Aorta (tissue), 5 donors: ENCODE data around the gene NOTCH2. TPM values are rescaled to one million over a fixed set of nuclear protein-coding genes. Genes with fewer than 3 reads are reported as not detected.

Experiments used
- ATAC-seq: fragments of 200-7000 bp; cut with Tn5 transposase; one replicate; pipeline ENCODE4 v1.9.1; 2022; ENCODE audit warnings: moderate library complexity; ENCODE audit not compliant: low FRiP score
- DNase-seq, 2 donors: peaks; one replicate each; pipeline ENCODE4 v3.0.0-alpha.2; 2020
- H3K27ac ChIP-seq, 2 donors: one replicate each; pipeline ENCODE4 v1.5.1; 2013; ENCODE audit warnings: low read length in 2 of 2, mild to moderate bottlenecking in 2 of 2, moderate library complexity in 2 of 2, control low read depth in 1 of 2, inconsistent platforms in 1 of 2, low read depth in 1 of 2
- H3K27me3 ChIP-seq, 2 donors: one replicate each; pipeline ENCODE4 v1.6.1; 2013; ENCODE audit warnings: control low read depth in 1 of 2, low read length in 1 of 2, mild to moderate bottlenecking in 1 of 2, moderate library complexity in 1 of 2; ENCODE audit not compliant: insufficient read depth in 2 of 2, control insufficient read depth in 1 of 2
- H3K36me3 ChIP-seq, 2 donors: one replicate each; pipeline ENCODE4 v1.6.1; 2013; ENCODE audit warnings: control low read depth in 1 of 2, low read length in 1 of 2, mild to moderate bottlenecking in 1 of 2; ENCODE audit not compliant: insufficient read depth in 2 of 2, control insufficient read depth in 1 of 2
- H3K4me1 ChIP-seq, 2 donors: one replicate each; pipeline ENCODE4 v1.6.1; 2013; ENCODE audit warnings: low read length in 2 of 2, control low read depth in 1 of 2, mild to moderate bottlenecking in 1 of 2, moderate library complexity in 1 of 2; ENCODE audit not compliant: insufficient read depth in 2 of 2, control insufficient read depth in 1 of 2
- H3K4me3 ChIP-seq, 2 donors: one replicate each; pipeline ENCODE4 v1.5.1; 2013; ENCODE audit warnings: low read length in 2 of 2, control low read depth in 1 of 2, mild to moderate bottlenecking in 1 of 2
- H3K9me3 ChIP-seq: one replicate; pipeline ENCODE4 v1.6.1; 2013; ENCODE audit warnings: mild to moderate bottlenecking, low read length; ENCODE audit not compliant: control insufficient read depth
- WGBS, 2 donors: extraction: QIAGEN DNeasy Blood & Tissue Kit; methylation state at CpG; one replicate each; pipeline ENCODE4 v1.1.7; 2013; 5-methylcytosine and 5-hydroxymethylcytosine counted together
- intact Hi-C, 2 donors: fragments of 100-400 bp; cut with DNase I; formaldehyde crosslinking; loops; one replicate each; pipeline versions ENCODE4 v1.14.2 to v1.15.0; 2022
- polyA plus RNA-seq, 2 donors: library from polyadenylated mRNA; stranded (reverse); fragments of 200-250 nt; gene quantifications; one replicate each; pipeline ENCODE4 v1.2.3, GENCODE V29; 2013
- total RNA-seq, 2 donors: library from RNA; stranded (reverse); fragmentation: NEBNext Ultra II Directional; extraction: Animal tissue kit (Norgen Biotek cat#: 25700); gene quantifications; one replicate each; pipeline ENCODE4 v1.2.1, GENCODE V29; 2021
- donor health status: healthy with polysubstance abuse.
- donor health status: Bipolar disorder and iron deficiency.
- donor health status: DM: no; HTN: no; CAD: no.
- donor health status: DM: no; HTN: no; CAD: no.
- donor health status: DM: yes; HTN: yes; CAD: no.

NOTCH2 gene
- total and polyA plus RNA-seq, 4 donors, result 6.8 to 216 (median 110) TPM

- DNase-seq, result no peak
- H3K9me3 ChIP-seq, result no peaks in the 10 kb centered on the region
- no peak overlapping the region for H3K4me3 ChIP-seq
- intact Hi-C loops, result no loop called here
- H3K27me3 ChIP-seq, result no peaks in the 10 kb centered on the region
- peaks cover 22 to 43% of the 10 kb centered on the region in 2 donors for H3K36me3 ChIP-seq
- ATAC-seq, result no peak
- 86 to 87% methylated on average over 5 of the region's 5 CpGs for WGBS, 2 donors
- no peak overlapping the region for H3K27ac ChIP-seq
- no peaks in the 10 kb centered on the region for H3K4me1 ChIP-seq
Observed at GRCh38 chr1:119917304-119918055, 152.0 kb downstream of the NOTCH2 start.

GRCh38 chr1:119915517-119915916 is 153.9 kb downstream of the NOTCH2 start:
- intact Hi-C loops, result no loop called here
- H3K27ac ChIP-seq, result no peak overlapping the region
- no peaks in the 10 kb centered on the region for H3K27me3 ChIP-seq
- DNase-seq (no peak), ATAC-seq (no peak)
- 92 to 95% methylated on average over 6 of the region's 6 CpGs for WGBS, 2 donors
- no peaks in the 10 kb centered on the region for H3K4me1 ChIP-seq
- H3K36me3 ChIP-seq, result peaks cover 19 to 34% of the 10 kb centered on the region in 2 donors
- H3K9me3 ChIP-seq, result no peaks in the 10 kb centered on the region
- H3K4me3 ChIP-seq, result no peak overlapping the region

GRCh38 chr1:119914071-119914470 is 155.4 kb downstream of the NOTCH2 start:
- intact Hi-C loops, result no loop called here
- Histone ChIP-seq H3K9me3 (no peaks in the 10 kb centered on the region), H3K36me3 (peaks cover 19 to 27% of the 10 kb centered on the region in 2 donors), H3K4me3 (no peak overlapping the region), H3K4me1 (no peaks in the 10 kb centered on the region), H3K27ac (no peak overlapping the region), H3K27me3 (no peaks in the 10 kb centered on the region)
- ATAC-seq (no peak), DNase-seq (no peak)
- WGBS, 2 donors, result 0 to 2% methylated on average over 1 of the region's 1 CpG

GRCh38 chr1:119912963-119913362 is 156.5 kb downstream of the NOTCH2 start:
- Histone ChIP-seq H3K27ac (no peak overlapping the region), H3K36me3 (peaks cover 13 to 20% of the 10 kb centered on the region in 2 donors), H3K4me1 (no peaks in the 10 kb centered on the region), H3K4me3 (no peak overlapping the region), H3K9me3 (no peaks in the 10 kb centered on the region), H3K27me3 (no peaks in the 10 kb centered on the region)
- 92 to 96% methylated on average over 3 of the region's 3 CpGs for WGBS, 2 donors
- intact Hi-C loops, result no loop called here
- no peak for ATAC-seq
- no peak for DNase-seq

- 79 to 82% methylated on average over 2 of the region's 2 CpGs for WGBS, 2 donors
- Histone ChIP-seq H3K27me3 (no peaks in the 10 kb centered on the region), H3K27ac (no peak overlapping the region), H3K4me3 (no peak overlapping the region), H3K4me1 (no peaks in the 10 kb centered on the region), H3K9me3 (no peaks in the 10 kb centered on the region), H3K36me3 (peaks cover 10 to 18% of the 10 kb centered on the region in 2 donors)
- DNase-seq (no peak), ATAC-seq (no peak)
- intact Hi-C loops, result no loop called here
Observed at GRCh38 chr1:119911775-119912174, 157.7 kb downstream of the NOTCH2 start.

GRCh38 chr1:119910618-119911017 is 158.8 kb downstream of the NOTCH2 start:
- Histone ChIP-seq H3K4me3 (no peak overlapping the region), H3K27ac (no peak overlapping the region), H3K4me1 (no peaks in the 10 kb centered on the region), H3K27me3 (no peaks in the 10 kb centered on the region), H3K36me3 (peaks cover 6 to 9% of the 10 kb centered on the region in 2 donors), H3K9me3 (no peaks in the 10 kb centered on the region)
- WGBS, 2 donors, result 80 to 81% methylated on average over 4 of the region's 4 CpGs
- ATAC-seq (no peak), DNase-seq (no peak)
- intact Hi-C loops, result no loop called here

GRCh38 chr1:119909890-119910596 is 159.4 kb downstream of the NOTCH2 start:
- Histone ChIP-seq H3K27me3 (no peaks in the 10 kb centered on the region), H3K27ac (no peak overlapping the region), H3K9me3 (no peaks in the 10 kb centered on the region), H3K4me3 (no peak overlapping the region), H3K4me1 (no peaks in the 10 kb centered on the region), H3K36me3 (peaks cover 5 to 6% of the 10 kb centered on the region in 2 donors)
- DNase-seq (no peak), ATAC-seq (no peak)
- intact Hi-C loops, result no loop called here
- WGBS, 2 donors, result 66 to 68% methylated on average over 9 of the region's 9 CpGs

GRCh38 chr1:119908661-119909060 is 160.8 kb downstream of the NOTCH2 start:
- intact Hi-C loops, result no loop called here
- no peak for ATAC-seq
- WGBS, 2 donors, result 93 to 97% methylated on average over 3 of the region's 3 CpGs

More at GRCh38 chr1:119908661-119909060, 160.8 kb downstream of the NOTCH2 start:
- Histone ChIP-seq H3K4me1 (no peaks in the 10 kb centered on the region), H3K36me3 (no peaks in the 10 kb centered on the region), H3K4me3 (no peak overlapping the region), H3K27me3 (no peaks in the 10 kb centered on the region), H3K27ac (no peak overlapping the region), H3K9me3 (no peaks in the 10 kb centered on the region)
- no peak for DNase-seq
